ENCODE measurements around the gene EPHA8.

EPHA8 gene

GRCh38 chr1:22645931-22646330 lies 82.6 kb downstream of the EPHA8 start:
- no peak for DNase-seq (ENCODE audit: low read depth in 3 of 3)

- DNase-seq (ENCODE audit: low read depth in 3 of 3) = no peak
These were observed 83.1 kb downstream of the EPHA8 start for GRCh38 chr1:22646384-22646783.

DNA sequence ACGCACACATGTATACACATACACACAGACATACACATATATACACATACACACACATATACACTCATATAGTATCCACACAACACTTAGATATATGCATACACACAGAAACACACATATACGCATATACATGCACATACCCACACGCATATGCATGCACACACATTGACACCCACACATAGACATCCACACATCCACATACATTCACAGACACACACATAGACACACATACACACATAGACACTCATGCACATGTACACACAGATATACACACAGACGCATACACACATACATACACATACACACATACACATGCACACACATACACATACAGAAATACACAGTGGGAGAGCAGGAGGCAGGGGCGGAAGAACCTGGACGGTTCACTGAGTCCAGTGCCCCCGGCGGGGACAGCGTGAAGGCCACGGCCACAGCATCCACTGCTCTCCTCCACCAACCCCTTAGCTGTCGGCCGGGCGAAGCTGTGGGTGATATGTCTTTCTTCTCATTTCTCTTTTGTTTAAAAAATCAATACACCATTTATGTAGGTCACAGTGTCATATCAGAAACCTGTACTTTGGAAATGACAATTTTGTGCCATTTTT lies 86.9 kb downstream of the EPHA8 start:
- DNase-seq (ENCODE audit: low read depth in 3 of 3) = no peak

DNA sequence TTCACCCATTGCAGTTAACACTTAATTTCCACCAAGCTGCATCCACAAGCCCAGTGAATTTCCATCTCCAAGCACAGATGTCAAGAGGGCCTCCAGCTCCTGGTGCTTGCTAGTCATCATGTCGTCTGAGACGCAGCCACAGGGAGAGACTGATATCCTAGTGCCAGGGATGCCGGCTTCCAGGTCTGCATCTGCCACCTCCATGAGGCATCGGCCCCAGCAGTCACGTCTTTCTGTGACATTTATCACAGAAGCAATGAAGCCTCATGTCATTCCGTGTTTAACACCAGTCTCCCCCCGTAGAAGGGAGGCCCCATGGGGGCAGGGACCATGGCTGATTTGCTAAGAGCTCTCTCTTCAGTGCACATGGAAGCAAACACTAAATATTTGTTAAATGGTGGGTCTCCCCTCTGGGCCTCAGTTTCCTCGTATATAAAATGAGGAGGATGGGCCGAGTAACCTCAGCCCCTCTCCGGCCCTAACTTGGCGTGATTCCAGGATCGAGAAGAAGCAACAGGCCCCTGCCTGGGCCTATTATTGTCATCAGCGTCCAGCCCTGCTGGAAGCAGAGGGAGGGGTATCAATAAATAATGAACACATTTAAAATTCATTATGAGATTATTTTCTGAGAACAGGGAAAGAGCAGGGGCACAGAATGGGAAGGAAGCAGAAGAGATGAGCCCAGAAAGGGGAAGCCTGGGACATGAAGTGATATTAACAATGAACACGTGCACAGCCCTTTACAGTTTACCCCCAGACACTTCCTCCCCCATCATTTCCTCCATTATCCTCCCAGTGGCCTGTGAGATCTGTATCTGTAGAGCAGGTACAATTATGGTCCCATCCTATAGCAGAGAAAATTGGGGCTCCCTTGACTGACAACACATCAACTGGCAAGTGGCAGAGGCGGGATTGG lies 88.9 kb downstream of the EPHA8 start:
- no peak for DNase-seq (ENCODE audit: low read depth in 3 of 3)

DNA sequence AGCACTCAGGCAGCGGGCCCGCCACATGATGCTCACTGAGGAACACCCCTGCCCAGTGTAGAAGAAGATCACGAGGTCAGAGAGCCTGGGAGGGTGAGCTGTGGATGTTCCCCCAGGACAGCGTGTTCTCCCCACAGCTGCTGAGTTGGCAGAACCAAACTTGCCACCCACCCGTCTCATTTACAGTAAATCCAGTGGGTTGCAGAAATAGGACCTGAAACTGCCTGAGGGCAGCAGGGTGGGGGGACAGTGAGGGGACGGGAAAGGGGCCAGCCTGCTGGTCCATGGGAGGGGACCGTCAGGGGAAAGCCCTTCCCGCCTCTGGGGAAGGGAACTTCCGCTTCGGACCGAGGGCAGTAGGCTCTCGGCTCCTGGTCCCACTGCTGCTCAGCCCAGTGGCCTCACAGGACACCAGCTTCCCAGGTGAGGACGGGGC lies 89.6 kb downstream of the EPHA8 start, which contains the start of gene C1QB:
C1QB (plus strand) TSS at position 356 of the 436 bp plus-strand sequence. CDS start 6,227 bp downstream, outside the sequence.
- no peak for DNase-seq (ENCODE audit: low read depth in 3 of 3)
